ENCODE measurements around the gene RBM24. TPM values are rescaled to one million over a fixed set of nuclear protein-coding genes. Genes with fewer than 3 reads are reported as not detected.

The RBM24 gene
- total and polyA plus RNA-seq, 2 of the 4 experiments (the other 2 are of a cell fraction), result 4.1 to 6.6 TPM

DNA sequence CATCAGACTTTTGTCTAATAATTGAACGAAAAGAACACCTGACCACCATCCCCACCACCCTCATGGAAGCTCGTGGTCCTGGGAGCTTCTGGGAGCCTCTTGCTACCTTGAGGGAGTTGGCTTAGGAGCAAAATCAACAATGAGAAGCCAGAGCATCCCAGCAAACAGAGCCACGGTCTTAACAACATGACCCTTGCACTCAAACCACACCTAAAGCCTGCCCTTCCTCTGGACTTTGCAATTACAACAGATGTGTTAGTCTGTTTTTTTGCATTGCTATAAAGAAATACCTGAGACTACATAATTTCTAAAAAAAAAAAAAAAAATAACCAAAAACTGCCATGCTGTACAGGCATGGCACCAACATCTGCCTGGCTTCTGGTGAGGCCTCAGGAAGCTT, 9.5 kb upstream of the RBM24 start:
- Histone ChIP-seq H3K36me3 (ENCODE audit: control insufficient read depth, insufficient read depth, low read length) (no peaks in the 10 kb centered on the region), H3K27ac (ENCODE audit: insufficient read depth, low read length) (no peak overlapping the region), H3K27me3 (ENCODE audit: control insufficient read depth, insufficient read depth, low read length) (no peaks in the 10 kb centered on the region), H3K4ac (ENCODE audit: low read depth, low read length) (no peak overlapping the region), H4K8ac (ENCODE audit: low read depth in 2 of 2, low read length in 2 of 2) (no peak overlapping the region), H3K4me3 (ENCODE audit: insufficient read depth, low read depth, low read length) (no peak overlapping the region), H2BK120ac (ENCODE audit: low read depth, low read length) (no peak overlapping the region), H2AFZ (replicated peaks; ENCODE audit: low read length, poor library complexity) (no peak overlapping the region), H3K4me1 (ENCODE audit: control insufficient read depth, insufficient read depth, low read length) (peaks cover 12% of the 10 kb centered on the region; the same call in 1 of the 2 replicates), H2AK9ac (replicated peaks; ENCODE audit: low read depth, low read length, poor library complexity) (no peak overlapping the region), H3K4me2 (ENCODE audit: low read depth, low read length) (no peak overlapping the region), H3K14ac (replicated peaks; ENCODE audit: low read depth, low read length) (no peak overlapping the region), H3K9ac (ENCODE audit: low read depth, low read length) (no peak overlapping the region), H3K23ac (ENCODE audit: low read depth, low read length) (no peak overlapping the region), H2AK5ac (ENCODE audit: low read depth, low read length) (no peak overlapping the region), H4K91ac (ENCODE audit: insufficient read depth, low read depth, low read length) (no peak overlapping the region), H2BK5ac (ENCODE audit: low read depth, low read length, poor library complexity, severe bottlenecking) (no peak overlapping the region), H2BK15ac (ENCODE audit: low read depth, low read length) (no peak overlapping the region; the same call in 2 of the 3 replicates), H4K5ac (ENCODE audit: low read depth, low read length) (no peak overlapping the region), H3K18ac (ENCODE audit: low read depth, low read length) (no peak overlapping the region), H3K79me1 (ENCODE audit: low read depth in 1 of 2, low read length in 2 of 2) (0 out of 4 replicates have a peak, but pooled peaks cover 0 to 5% of the 10 kb centered on the region in 2 experiments), H2BK20ac (ENCODE audit: low read depth, low read length) (peak overlapping the region; percentile 25; the same call in 1 of the 2 replicates), H3K9me3 (ENCODE audit: control insufficient read depth, insufficient read depth, low read length) (no peaks in the 10 kb centered on the region), H3K9me1 (ENCODE audit: insufficient read depth, low read length) (peaks cover 7% of the 10 kb centered on the region), H3K56ac (ENCODE audit: extremely low read depth, insufficient read depth, low read length) (no peak overlapping the region), H4K20me1 (ENCODE audit: insufficient read depth, low read length) (no peaks in the 10 kb centered on the region)
- WGBS, 2 experiments (ENCODE audit: extremely low coverage in 2 of 2, insufficient read length in 1 of 2), result no CpG with 5 or more reads among the region's 3 CpGs
- dilution Hi-C loops (cut with HindIII; ENCODE audit: low sequenced_read_pairs, unreplicated experiment), result no loop called here
- BruUV-seq (replicated peaks), result no TSS peak
- TF ChIP-seq RAD21 (IDR thresholded peaks at IDR 0.05; ENCODE audit: low read length) (no peak), RFX5 (IDR thresholded peaks at IDR 0.05; ENCODE audit: low read depth, low read length) (no peak), SMC3 (IDR thresholded peaks at IDR 0.05; ENCODE audit: low read depth, low read length) (no peak), BHLHE40 (IDR thresholded peaks at IDR 0.05; ENCODE audit: low read depth, low read length) (no peak), FOS (IDR thresholded peaks at IDR 0.05; ENCODE audit: low read depth, low read length) (no peak), POLR2A (IDR thresholded peaks at IDR 0.05; ENCODE audit: low read depth, low read length) (no peak), MXI1 (IDR thresholded peaks at IDR 0.05; ENCODE audit: borderline replicate concordance, low read depth, low read length) (no peak), RCOR1 (IDR thresholded peaks at IDR 0.05; ENCODE audit: insufficient replicate concordance, low read length) (no peak), CHD1 (IDR thresholded peaks at IDR 0.05; ENCODE audit: low read depth, low read length) (no peak), CEBPB (IDR thresholded peaks at IDR 0.05; ENCODE audit: low read depth, low read length) (no peak), MAZ (IDR thresholded peaks at IDR 0.05; ENCODE audit: borderline replicate concordance, low read depth, low read length) (no peak), MAFK (IDR thresholded peaks at IDR 0.05; ENCODE audit: low read depth, low read length) (no peak)
- TF ChIP-seq, protein P1, sequence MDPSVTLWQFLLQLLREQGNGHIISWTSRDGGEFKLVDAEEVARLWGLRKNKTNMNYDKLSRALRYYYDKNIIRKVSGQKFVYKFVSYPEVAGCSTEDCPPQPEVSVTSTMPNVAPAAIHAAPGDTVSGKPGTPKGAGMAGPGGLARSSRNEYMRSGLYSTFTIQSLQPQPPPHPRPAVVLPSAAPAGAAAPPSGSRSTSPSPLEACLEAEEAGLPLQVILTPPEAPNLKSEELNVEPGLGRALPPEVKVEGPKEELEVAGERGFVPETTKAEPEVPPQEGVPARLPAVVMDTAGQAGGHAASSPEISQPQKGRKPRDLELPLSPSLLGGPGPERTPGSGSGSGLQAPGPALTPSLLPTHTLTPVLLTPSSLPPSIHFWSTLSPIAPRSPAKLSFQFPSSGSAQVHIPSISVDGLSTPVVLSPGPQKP (IDR thresholded peaks at IDR 0.05; ENCODE audit: borderline replicate concordance, low read depth, low read length), result no peak
- TF ChIP-seq, protein P2, sequence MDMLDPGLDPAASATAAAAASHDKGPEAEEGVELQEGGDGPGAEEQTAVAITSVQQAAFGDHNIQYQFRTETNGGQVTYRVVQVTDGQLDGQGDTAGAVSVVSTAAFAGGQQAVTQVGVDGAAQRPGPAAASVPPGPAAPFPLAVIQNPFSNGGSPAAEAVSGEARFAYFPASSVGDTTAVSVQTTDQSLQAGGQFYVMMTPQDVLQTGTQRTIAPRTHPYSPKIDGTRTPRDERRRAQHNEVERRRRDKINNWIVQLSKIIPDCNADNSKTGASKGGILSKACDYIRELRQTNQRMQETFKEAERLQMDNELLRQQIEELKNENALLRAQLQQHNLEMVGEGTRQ (IDR thresholded peaks at IDR 0.05; ENCODE audit: low read depth, low read length), result no peak
- TF ChIP-seq, protein P3, sequence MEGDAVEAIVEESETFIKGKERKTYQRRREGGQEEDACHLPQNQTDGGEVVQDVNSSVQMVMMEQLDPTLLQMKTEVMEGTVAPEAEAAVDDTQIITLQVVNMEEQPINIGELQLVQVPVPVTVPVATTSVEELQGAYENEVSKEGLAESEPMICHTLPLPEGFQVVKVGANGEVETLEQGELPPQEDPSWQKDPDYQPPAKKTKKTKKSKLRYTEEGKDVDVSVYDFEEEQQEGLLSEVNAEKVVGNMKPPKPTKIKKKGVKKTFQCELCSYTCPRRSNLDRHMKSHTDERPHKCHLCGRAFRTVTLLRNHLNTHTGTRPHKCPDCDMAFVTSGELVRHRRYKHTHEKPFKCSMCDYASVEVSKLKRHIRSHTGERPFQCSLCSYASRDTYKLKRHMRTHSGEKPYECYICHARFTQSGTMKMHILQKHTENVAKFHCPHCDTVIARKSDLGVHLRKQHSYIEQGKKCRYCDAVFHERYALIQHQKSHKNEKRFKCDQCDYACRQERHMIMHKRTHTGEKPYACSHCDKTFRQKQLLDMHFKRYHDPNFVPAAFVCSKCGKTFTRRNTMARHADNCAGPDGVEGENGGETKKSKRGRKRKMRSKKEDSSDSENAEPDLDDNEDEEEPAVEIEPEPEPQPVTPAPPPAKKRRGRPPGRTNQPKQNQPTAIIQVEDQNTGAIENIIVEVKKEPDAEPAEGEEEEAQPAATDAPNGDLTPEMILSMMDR (conservative IDR thresholded peaks at IDR 0.05; ENCODE audit: low read depth, low read length), result no peak
- POLR2A ChIA-PET (ENCODE audit: unreplicated experiment), result interaction anchor here (0.7 kb wide), 1 partner anchor 24 kb away, joined by 10 read pairs; no protein-coding TSS in a partner anchor
- ATAC-seq (ENCODE audit: low read depth) (no peak), DNase-seq (no peak)
- intact Hi-C loops (cut with micrococcal nuclease), result no loop called here
- in situ Hi-C loops (cut with MboI; ENCODE audit: low sequenced_read_pairs), result no loop called here
- CTCF ChIA-PET, result no interaction called here
